Measurements from ENCODE around the gene ANKRD42. TPM values are rescaled to one million over a fixed set of nuclear protein-coding genes. Genes with fewer than 3 reads are reported as not detected.
"Not testable (repeated sequence)": the region's sequence is repeated elsewhere in the genome, so short reads cannot be mapped to it uniquely, and the experiment has no call there.

Gene ANKRD42
- polyA plus RNA-seq, 3 donors: 4.3 to 6.2 (median 6.1) TPM

DNA sequence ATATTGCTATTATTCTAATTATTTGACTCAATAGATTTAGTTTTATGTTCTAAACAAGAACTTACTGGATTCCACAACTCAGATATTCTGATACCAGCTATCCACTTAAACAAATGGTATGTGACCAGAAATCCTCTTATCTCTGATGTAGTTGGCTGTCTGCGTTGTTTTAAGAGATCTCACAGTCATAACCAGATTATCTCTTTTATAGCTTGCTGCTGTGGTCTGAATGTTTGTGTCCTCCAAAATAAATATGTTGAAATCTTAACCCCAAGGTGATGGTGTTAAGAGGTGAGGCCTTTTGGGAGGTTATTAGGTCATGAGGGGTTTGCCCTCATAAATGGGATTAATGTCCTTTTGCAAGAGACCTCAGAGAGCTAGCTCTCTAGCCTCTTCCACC, 12.7 kb downstream of the ANKRD42 start:
- no peaks in the 10 kb centered on the region for H3K27me3 ChIP-seq (ENCODE audit: control insufficient read depth in 2 of 2, insufficient read depth in 2 of 2, low read length in 2 of 2)
- H3K9me3 ChIP-seq (replicated peaks in 1 of 2; ENCODE audit: control insufficient read depth in 1 of 2, insufficient read depth in 1 of 2, low read length in 2 of 2): no peaks in the 10 kb centered on the region
- no peak overlapping the region for H3K27ac ChIP-seq (ENCODE audit: low read depth in 1 of 2, low read length in 2 of 2)
- Mint-ChIP-seq H3K27ac (peak overlapping the region in 2 of 7 donors; percentile 2 to 53), H3K4me1 (peaks cover 4% of the 10 kb centered on the region), H3K9me3 (peaks cover 0 to 2% (median 0%) of the 10 kb centered on the region in 7 donors), H3K27me3 (ENCODE audit: low read depth in 3 of 3) (peaks cover 0 to 1% (median 1%) of the 10 kb centered on the region in 3 donors), H3K4me3 (no peak overlapping the region), H3K36me3 (peaks cover 53 to 58% of the 10 kb centered on the region in 2 donors)
- no peak overlapping the region for H2AFZ ChIP-seq (ENCODE audit: insufficient read depth, low read depth, low read length, poor library complexity, severe bottlenecking)
- H3K4me1 ChIP-seq (ENCODE audit: control insufficient read depth in 1 of 2, insufficient read depth in 2 of 2, low read length in 2 of 2): no peaks in the 10 kb centered on the region
- no peaks in the 10 kb centered on the region for H3K79me2 ChIP-seq (ENCODE audit: insufficient read depth, low read length)
- H3K36me3 ChIP-seq (replicated peaks in 1 of 2; ENCODE audit: control insufficient read depth in 1 of 2, insufficient read depth in 2 of 2, low read length in 2 of 2): peaks cover 19 to 41% of the 10 kb centered on the region in 2 donors
- no peak overlapping the region for H3K4me3 ChIP-seq (replicated peaks in 1 of 3; ENCODE audit: low read depth in 2 of 3, low read length in 3 of 3)
- no peak overlapping the region for H3K9ac ChIP-seq (ENCODE audit: insufficient read depth, low read length, poor library complexity, severe bottlenecking)
- no peak for DNase-seq
- WGBS (ENCODE audit: insufficient coverage): no CpG with 5 or more reads among the region's 1 CpG
- no peaks in the 10 kb centered on the region for H4K20me1 ChIP-seq (ENCODE audit: insufficient read depth, low read length)
- H3K4me2 ChIP-seq (replicated peaks; ENCODE audit: extremely low read depth, low read length, poor library complexity, severe bottlenecking): no peak overlapping the region
- intact Hi-C loops (cut with micrococcal nuclease): no loop called here
- TF ChIP-seq, protein P1, sequence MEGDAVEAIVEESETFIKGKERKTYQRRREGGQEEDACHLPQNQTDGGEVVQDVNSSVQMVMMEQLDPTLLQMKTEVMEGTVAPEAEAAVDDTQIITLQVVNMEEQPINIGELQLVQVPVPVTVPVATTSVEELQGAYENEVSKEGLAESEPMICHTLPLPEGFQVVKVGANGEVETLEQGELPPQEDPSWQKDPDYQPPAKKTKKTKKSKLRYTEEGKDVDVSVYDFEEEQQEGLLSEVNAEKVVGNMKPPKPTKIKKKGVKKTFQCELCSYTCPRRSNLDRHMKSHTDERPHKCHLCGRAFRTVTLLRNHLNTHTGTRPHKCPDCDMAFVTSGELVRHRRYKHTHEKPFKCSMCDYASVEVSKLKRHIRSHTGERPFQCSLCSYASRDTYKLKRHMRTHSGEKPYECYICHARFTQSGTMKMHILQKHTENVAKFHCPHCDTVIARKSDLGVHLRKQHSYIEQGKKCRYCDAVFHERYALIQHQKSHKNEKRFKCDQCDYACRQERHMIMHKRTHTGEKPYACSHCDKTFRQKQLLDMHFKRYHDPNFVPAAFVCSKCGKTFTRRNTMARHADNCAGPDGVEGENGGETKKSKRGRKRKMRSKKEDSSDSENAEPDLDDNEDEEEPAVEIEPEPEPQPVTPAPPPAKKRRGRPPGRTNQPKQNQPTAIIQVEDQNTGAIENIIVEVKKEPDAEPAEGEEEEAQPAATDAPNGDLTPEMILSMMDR (IDR thresholded peaks at IDR 0.05): no peak

GRCh38 chr11:83206771-83207382, 13.4 kb downstream of the ANKRD42 start:
- peaks cover 54 to 62% of the 10 kb centered on the region in 2 donors for H3K36me3 Mint-ChIP-seq
- WGBS (ENCODE audit: insufficient coverage): no CpG with 5 or more reads among the region's 4 CpGs

More at GRCh38 chr11:83206771-83207382, 13.4 kb downstream of the ANKRD42 start:
- H3K9me3 ChIP-seq (replicated peaks in 1 of 2; ENCODE audit: control insufficient read depth in 1 of 2, insufficient read depth in 1 of 2, low read length in 2 of 2); H4K20me1 ChIP-seq (ENCODE audit: insufficient read depth, low read length); H3K27me3 ChIP-seq (ENCODE audit: control insufficient read depth in 2 of 2, insufficient read depth in 2 of 2, low read length in 2 of 2); H3K4me1 Mint-ChIP-seq; H3K27ac ChIP-seq (ENCODE audit: low read depth in 1 of 2, low read length in 2 of 2); H3K4me3 ChIP-seq (replicated peaks in 1 of 3; ENCODE audit: low read depth in 2 of 3, low read length in 3 of 3); H2AFZ ChIP-seq (ENCODE audit: insufficient read depth, low read depth, low read length, poor library complexity, severe bottlenecking); H3K79me2 ChIP-seq (ENCODE audit: insufficient read depth, low read length); H3K4me2 ChIP-seq (replicated peaks; ENCODE audit: extremely low read depth, low read length, poor library complexity, severe bottlenecking); intact Hi-C loops (cut with micrococcal nuclease); H3K27me3 Mint-ChIP-seq (ENCODE audit: low read depth in 3 of 3); H3K4me1 ChIP-seq (ENCODE audit: control insufficient read depth in 1 of 2, insufficient read depth in 2 of 2, low read length in 2 of 2); H3K9me3 Mint-ChIP-seq; H3K4me3 Mint-ChIP-seq; H3K9ac ChIP-seq (ENCODE audit: insufficient read depth, low read length, poor library complexity, severe bottlenecking): not testable (repeated sequence)
- peaks cover 19 to 45% of the 10 kb centered on the region in 2 donors for H3K36me3 ChIP-seq (replicated peaks in 1 of 2; ENCODE audit: control insufficient read depth in 1 of 2, insufficient read depth in 2 of 2, low read length in 2 of 2)
- peak overlapping the region in 5 of 7 donors; percentile 2 to 75 (median 53) for H3K27ac Mint-ChIP-seq
- DNase-seq: peak; percentile 9 to 62 (median 18)

All from CD14-positive monocyte (primary cell).